Measurements from ENCODE around the gene ZNF597. TPM values are rescaled to one million over a fixed set of nuclear protein-coding genes. Genes with fewer than 3 reads are reported as not detected.

ZNF597 gene
- total and polyA plus RNA-seq, 10 of the 15 experiments (the other 5 are each of a cell fraction or from before 2014, with no cell fraction given): 0.80 to 2.8 (median 2.0) TPM

GRCh38 chr16:3443108-3444031 lies at the start of gene ZNF597, which contains the start of gene NAA60 (continued):
- TF ChIP-seq EZH2 (IDR thresholded peaks at IDR 0.05; ENCODE audit: borderline replicate concordance, control insufficient read depth, low read depth, low read length): no peak
- no peak for TF ChIP-seq ATF2 (IDR thresholded peaks at IDR 0.05; ENCODE audit: low read length)
- no peak for TF ChIP-seq TCF7 (IDR thresholded peaks at IDR 0.05; ENCODE audit: borderline replicate concordance)
- TF ChIP-seq MTA3 (IDR thresholded peaks at IDR 0.05; ENCODE audit: borderline replicate concordance, low read length): no peak
- no peak for TF ChIP-seq ZNF687 (IDR thresholded peaks at IDR 0.05)
- no peak for TF ChIP-seq STAT3 (IDR thresholded peaks at IDR 0.05; ENCODE audit: low read depth, low read length)
- no peak for TF ChIP-seq CEBPB (IDR thresholded peaks at IDR 0.05; ENCODE audit: borderline replicate concordance in 1 of 2, low read depth in 2 of 2, low read length in 2 of 2)
- no peak; the same call in 1 of the 2 replicates for TF ChIP-seq NFYA (IDR thresholded peaks at IDR 0.05; ENCODE audit: borderline replicate concordance, low read depth, low read length)
- no peak for TF ChIP-seq BMI1 (IDR thresholded peaks at IDR 0.05; ENCODE audit: borderline replicate concordance)
- TF ChIP-seq E2F8 (IDR thresholded peaks at IDR 0.05; ENCODE audit: low read depth, partially characterized antibody): peak; percentile 37
- TF ChIP-seq YBX1 (IDR thresholded peaks at IDR 0.05): no peak
- TF ChIP-seq HDGF (IDR thresholded peaks at IDR 0.05): no peak
- TF ChIP-seq USF2 (IDR thresholded peaks at IDR 0.05; ENCODE audit: borderline replicate concordance, low read depth, low read length): no peak
- no peak for TF ChIP-seq NRF1 (conservative IDR thresholded peaks at IDR 0.05; ENCODE audit: low read depth, low read length)
- TF ChIP-seq NBN (IDR thresholded peaks at IDR 0.05): no peak
- TF ChIP-seq MTA2 (IDR thresholded peaks at IDR 0.05; ENCODE audit: low read depth): no peak
